GM06990 (cell line): ENCODE results near the gene MRPL24.

Source experiments
- DNase-seq: peaks from one replicate; pipeline ENCODE4 v3.0.0-alpha.2; 2011; ENCODE audit not compliant: insufficient read length; ENCODE audit errors: extremely low read depth
- H3K27me3 ChIP-seq: replicated peaks from 2 replicates; pipeline ENCODE4 v1.6.0; 2011; ENCODE audit warnings: low read length; ENCODE audit not compliant: control insufficient read depth, insufficient read depth
- H3K36me3 ChIP-seq: 2 replicates; pipeline ENCODE4 v1.5.1; 2011; ENCODE audit warnings: low read length; ENCODE audit not compliant: control insufficient read depth, insufficient read depth
- H3K4me3 ChIP-seq: replicated peaks from 2 replicates; pipeline ENCODE4 v1.5.1; 2011; ENCODE audit warnings: low read depth, mild to moderate bottlenecking, control low read depth, low read length
- CTCF ChIP-seq: IDR thresholded peaks from 2 replicates; pipeline ENCODE4 v1.5.1; 2011; ENCODE audit warnings: low read length, control low read depth, mild to moderate bottlenecking, inconsistent platforms; ENCODE audit not compliant: insufficient read depth, poor library complexity, severe bottlenecking

MRPL24 gene

GRCh38 chr1:156740741-156741480, at the start of gene MRPL24:
Gene MRPL24, minus strand, starts transcription at chr1:156741088. Its CDS starts 2,384 bp downstream, at chr1:156738704.
- Histone ChIP-seq H3K27me3 (no peaks in the 10 kb centered on the region), H3K36me3 (peaks cover 20% of the 10 kb centered on the region), H3K4me3 (peak within 1 kb of the TSS; percentile 91)
- no peak for TF ChIP-seq CTCF
- peak; percentile 95 for DNase-seq

- no peak for TF ChIP-seq CTCF
- peaks cover 21% of the 10 kb centered on the region for H3K36me3 ChIP-seq
- no peak overlapping the region for H3K4me3 ChIP-seq
- no peaks in the 10 kb centered on the region for H3K27me3 ChIP-seq
- no peak for DNase-seq
Measured at GRCh38 chr1:156789621-156790318, 48.9 kb upstream of the MRPL24 start.

GRCh38 chr1:156788136-156788535, 47.2 kb upstream of the MRPL24 start:
- H3K27me3 ChIP-seq: no peaks in the 10 kb centered on the region
- no peak for DNase-seq
- H3K36me3 ChIP-seq: peaks cover 18% of the 10 kb centered on the region
- no peak for TF ChIP-seq CTCF
- H3K4me3 ChIP-seq: no peak overlapping the region

GRCh38 chr1:156786640-156787039, 45.8 kb upstream of the MRPL24 start:
- Histone ChIP-seq H3K36me3 (peaks cover 18% of the 10 kb centered on the region), H3K27me3 (no peaks in the 10 kb centered on the region), H3K4me3 (no peak overlapping the region)
- TF ChIP-seq CTCF: no peak
- no peak for DNase-seq

- H3K36me3 ChIP-seq: peaks cover 13% of the 10 kb centered on the region
- TF ChIP-seq CTCF: no peak
- no peaks in the 10 kb centered on the region for H3K27me3 ChIP-seq
- no peak for DNase-seq
- no peak overlapping the region for H3K4me3 ChIP-seq
Measured at GRCh38 chr1:156785458-156785857, 44.6 kb upstream of the MRPL24 start.
